Duodenal mucosa (tissue), 2 donors: ENCODE results near the gene FBXL19.
"Not testable (repeated sequence)": the region's sequence is repeated elsewhere in the genome, so short reads cannot be mapped to it uniquely, and the experiment has no call there.

Experiments
- H3K27ac ChIP-seq: one replicate; pipeline ENCODE4 v1.7.0; 2013; ENCODE audit warnings: low read depth, low read length
- H3K27me3 ChIP-seq, 2 donors: one replicate each; pipeline ENCODE4 v1.7.0; 2013; ENCODE audit warnings: low read length in 2 of 2, control low read depth in 1 of 2; ENCODE audit not compliant: insufficient read depth in 2 of 2, control insufficient read depth in 1 of 2
- H3K36me3 ChIP-seq, 2 donors: one replicate each; pipeline ENCODE4 v1.7.0; 2013; ENCODE audit warnings: low read length in 2 of 2, control low read depth in 1 of 2; ENCODE audit not compliant: insufficient read depth in 2 of 2, control insufficient read depth in 1 of 2
- H3K4me1 ChIP-seq, 2 donors: one replicate each; pipeline ENCODE4 v1.7.0; 2013; ENCODE audit warnings: low read length in 2 of 2, control low read depth in 1 of 2; ENCODE audit not compliant: insufficient read depth in 2 of 2, control insufficient read depth in 1 of 2
- H3K4me3 ChIP-seq, 2 donors: one replicate each; pipeline ENCODE4 v1.7.0; 2013; ENCODE audit warnings: low read length in 2 of 2, low read depth in 1 of 2
- H3K9ac ChIP-seq, 2 donors: one replicate each; pipeline ENCODE4 v1.7.0; 2013; ENCODE audit warnings: low read length in 2 of 2, low read depth in 1 of 2
- H3K9me3 ChIP-seq, 2 donors: one replicate each; pipeline ENCODE4 v1.7.0; 2013; ENCODE audit warnings: low read length in 2 of 2, control low read depth in 1 of 2; ENCODE audit not compliant: control insufficient read depth in 1 of 2

Gene FBXL19

GRCh38 chr16:30887927-30888326 is 35.4 kb upstream of the FBXL19 start:
- H3K9me3 ChIP-seq = no peaks in the 10 kb centered on the region
- peaks cover 16 to 41% of the 10 kb centered on the region in 2 donors for H3K36me3 ChIP-seq
- H3K4me1 ChIP-seq = peaks cover 6 to 7% of the 10 kb centered on the region in 2 donors
- H3K4me3 ChIP-seq = no peak overlapping the region
- H3K9ac ChIP-seq = no peak overlapping the region
- no peaks in the 10 kb centered on the region for H3K27me3 ChIP-seq
- H3K27ac ChIP-seq = no peak overlapping the region

GRCh38 chr16:30888856-30889499 is 34.4 kb upstream of the FBXL19 start:
- peaks cover 8 to 11% of the 10 kb centered on the region in 2 donors for H3K4me1 ChIP-seq
- H3K9ac ChIP-seq = no peak overlapping the region
- H3K4me3 ChIP-seq = no peak overlapping the region
- peaks cover 16 to 41% of the 10 kb centered on the region in 2 donors for H3K36me3 ChIP-seq
- no peaks in the 10 kb centered on the region for H3K9me3 ChIP-seq
- no peaks in the 10 kb centered on the region for H3K27me3 ChIP-seq
- H3K27ac ChIP-seq = no peak overlapping the region

GRCh38 chr16:30889721-30890120 is 33.7 kb upstream of the FBXL19 start:
- Histone ChIP-seq H3K9ac (no peak overlapping the region), H3K27me3 (no peaks in the 10 kb centered on the region), H3K27ac (no peak overlapping the region), H3K4me3 (no peak overlapping the region), H3K9me3 (no peaks in the 10 kb centered on the region), H3K4me1 (peaks cover 14 to 17% of the 10 kb centered on the region in 2 donors), H3K36me3 (peaks cover 16 to 40% of the 10 kb centered on the region in 2 donors)

- peaks cover 19 to 32% of the 10 kb centered on the region in 2 donors for H3K4me1 ChIP-seq
- not testable (repeated sequence) for H3K9me3 ChIP-seq, H3K27me3 ChIP-seq, H3K4me3 ChIP-seq, H3K27ac ChIP-seq, H3K9ac ChIP-seq
- H3K36me3 ChIP-seq = peaks cover 15 to 27% of the 10 kb centered on the region in 2 donors
Observed at GRCh38 chr16:30891043-30891823, 32.1 kb upstream of the FBXL19 start.

- peak overlapping the region; percentile 91 to 94 for H3K4me3 ChIP-seq
- H3K36me3 ChIP-seq = peaks cover 10 to 15% of the 10 kb centered on the region in 2 donors
- H3K27me3 ChIP-seq = no peaks in the 10 kb centered on the region
- peaks cover 27 to 44% of the 10 kb centered on the region in 2 donors for H3K4me1 ChIP-seq
- peak overlapping the region; percentile 96 for H3K9ac ChIP-seq
- H3K9me3 ChIP-seq = no peaks in the 10 kb centered on the region
- H3K27ac ChIP-seq = peak overlapping the region; percentile 88
Observed at GRCh38 chr16:30892670-30893416, 30.5 kb upstream of the FBXL19 start.

GRCh38 chr16:30893417-30893743 is 30.0 kb upstream of the FBXL19 start:
- Histone ChIP-seq H3K27me3 (no peaks in the 10 kb centered on the region), H3K27ac (peak overlapping the region; percentile 88), H3K9me3 (no peaks in the 10 kb centered on the region), H3K9ac (peak overlapping the region; percentile 96), H3K36me3 (peaks cover 10 to 13% of the 10 kb centered on the region in 2 donors), H3K4me1 (peaks cover 27 to 44% of the 10 kb centered on the region in 2 donors), H3K4me3 (peak overlapping the region; percentile 91 to 94)

GRCh38 chr16:30893744-30894539 is 29.4 kb upstream of the FBXL19 start, which contains the start of gene BCL7C:
Gene BCL7C, minus strand, starts transcription at chr16:30894077. Its CDS starts 133 bp downstream, at chr16:30893944.
- Histone ChIP-seq H3K9ac (peak within 1 kb of the TSS; percentile 96), H3K27me3 (no peaks in the 10 kb centered on the region), H3K4me1 (peaks cover 27 to 44% of the 10 kb centered on the region in 2 donors), H3K27ac (peak within 1 kb of the TSS; percentile 88), H3K36me3 (peaks cover 5 to 8% of the 10 kb centered on the region in 2 donors), H3K9me3 (no peaks in the 10 kb centered on the region), H3K4me3 (peak within 1 kb of the TSS; percentile 91 to 94)

- Histone ChIP-seq H3K9me3 (no peaks in the 10 kb centered on the region), H3K27ac (peak overlapping the region; percentile 71), H3K9ac (peak overlapping the region; percentile 41 to 79), H3K27me3 (no peaks in the 10 kb centered on the region), H3K4me1 (peaks cover 27 to 44% of the 10 kb centered on the region in 2 donors), H3K36me3 (peaks cover 2 to 4% of the 10 kb centered on the region in 2 donors), H3K4me3 (peak overlapping the region; percentile 72 to 77)
Observed at GRCh38 chr16:30894540-30895368, 28.6 kb upstream of the FBXL19 start.
